Heart left ventricle (tissue), 16 donors: ENCODE results near the gene MYO5C. TPM values are rescaled to one million over a fixed set of nuclear protein-coding genes. Genes with fewer than 3 reads are reported as not detected.

Source experiments
- ATAC-seq, 4 donors: fragments of 200-7000 bp; cut with Tn5 transposase; one replicate each; pipeline ENCODE4 v1.9.1; 2020 to 2022; ENCODE audit warnings: moderate library complexity in 4 of 4, mild to moderate bottlenecking in 3 of 4, moderate number of reproducible peaks in 1 of 4
- DNase-seq, 5 donors: peaks; one replicate each; pipeline ENCODE4 v3.0.0-alpha.2; 2020
- H3K27ac ChIP-seq, 12 donors: fragments of 200-600 bp; sonication (generic) in 4 of 12; one replicate each; pipeline versions ENCODE4 v1.5.0 to v1.8.0; 2016 to 2022; ENCODE audit warnings: mild to moderate bottlenecking in 2 of 12
- H3K27me3 ChIP-seq, 9 donors: fragments of 200-600 bp; sonication (generic) in 2 of 9; one replicate each; pipeline versions ENCODE4 v1.5.1 to v1.8.0; 2016 to 2022; ENCODE audit warnings: mild to moderate bottlenecking in 3 of 9
- H3K36me3 ChIP-seq, 9 donors: fragments of 200-600 bp; sonication (generic) in 2 of 9; one replicate each; pipeline versions ENCODE4 v1.5.0 to v1.8.0; 2018 to 2022; ENCODE audit warnings: mild to moderate bottlenecking in 2 of 9
- H3K4me1 ChIP-seq, 12 donors: fragments of 200-600 bp; sonication (generic) in 4 of 12; one replicate each; pipeline versions ENCODE4 v1.5.0 to v1.8.0; 2016 to 2022; ENCODE audit warnings: mild to moderate bottlenecking in 3 of 12
- H3K4me3 ChIP-seq, 12 donors: fragments of 200-600 bp; sonication (generic) in 4 of 12; one replicate each; pipeline versions ENCODE4 v1.5.0 to v1.8.0; 2017 to 2022; ENCODE audit warnings: mild to moderate bottlenecking in 9 of 12, moderate library complexity in 4 of 12
- H3K9me3 ChIP-seq, 12 donors: fragments of 200-600 bp; sonication (generic) in 4 of 12; one replicate each; pipeline versions ENCODE4 v1.5.0 to v1.8.0; 2016 to 2022; ENCODE audit warnings: mild to moderate bottlenecking in 1 of 12
- POLR2A ChIP-seq, 2 donors: fragments of 450-650 bp; IDR thresholded peaks; one replicate each; pipeline ENCODE4 v1.6.1; 2017; ENCODE audit warnings: antibody characterized with exemption in 2 of 2, mild to moderate bottlenecking in 2 of 2, moderate library complexity in 2 of 2
- WGBS, 4 donors: extraction: QIAGEN DNeasy Blood & Tissue Kit in 2 of 4; methylation state at CpG; one replicate each; pipeline versions ENCODE4 v1.1.5 to v1.1.7; 2013 to 2018; 5-methylcytosine and 5-hydroxymethylcytosine counted together
- intact Hi-C, 10 donors: fragments of 100-400 bp; cut with DNase I; formaldehyde crosslinking; loops; one replicate each; pipeline versions ENCODE4 v1.11.1 to v1.14.2; 2022
- polyA plus RNA-seq, 2 donors: library from polyadenylated mRNA; stranded (reverse); fragments of 200-250 nt; gene quantifications; one replicate each; pipeline ENCODE4 v1.2.3, GENCODE V29; 2013
- total RNA-seq, 9 donors: library from RNA; depleted of rRNA in 2 of 9; stranded (reverse); fragments of >200 nt in 2 of 9; fragmentation: NEBNext Ultra II Directional in 3 of 9; extraction: Animal tissue kit (Norgen Biotek cat#: 25700) in 3 of 9; gene quantifications; one replicate each; pipeline versions ENCODE4 v1.1.0 to v1.2.4, GENCODE V29; 2016 to 2023
- TF ChIP-seq, protein P1 (sequence below), 12 donors: fragments of 200-600 bp; sonication (generic) in 4 of 12; IDR thresholded peaks; one replicate each; pipeline versions ENCODE4 v1.5.0 to v1.8.0; 2018 to 2022; ENCODE audit warnings: antibody characterized with exemption in 12 of 12, mild to moderate bottlenecking in 5 of 12
- donor health status: ischemic (EF 13 %, LVEDD 7.1; RV severe dilation, severe dysfunction).
- donor health status: healthy with polysubstance abuse.
- donor health status: DM: no; HTN: yes; CAD: no.
- donor health status: DM: no; HTN: no; CAD: no.
- donor health status: ischemic (EF 25% LVEDD 6.9; RV normal size, moderate dysfunction).
- donor health status: ischemic (EF 25% LVEDD 5.7; RV mildly dilated, moderate dysfunction).
- donor health status: healthy.
- donor health status: DM: yes; HTN: yes; CAD: no.
- donor health status: ischemic (EF 35%, LVEDD 5.7; RV mildly dilated, moderate dysfunction).
- donor health status: nonischemic (EF 11% LVEDD 7.7; RV severe dilation, severe dysfunction).
- donor health status: DM: yes; HTN: yes; CAD: no.
- donor health status: PGD.
- donor health status: ischemic (EF 29% LVEDD 5.4; RV normal size, mild dysfunction).
- donor health status: nonischemic (EF 23%, LVEDD 6.1; RV moderate dilation, normal function).

MYO5C gene
- total and polyA plus RNA-seq, 11 donors = 0.89 to 7.2 (median 2.3) TPM

DNA sequence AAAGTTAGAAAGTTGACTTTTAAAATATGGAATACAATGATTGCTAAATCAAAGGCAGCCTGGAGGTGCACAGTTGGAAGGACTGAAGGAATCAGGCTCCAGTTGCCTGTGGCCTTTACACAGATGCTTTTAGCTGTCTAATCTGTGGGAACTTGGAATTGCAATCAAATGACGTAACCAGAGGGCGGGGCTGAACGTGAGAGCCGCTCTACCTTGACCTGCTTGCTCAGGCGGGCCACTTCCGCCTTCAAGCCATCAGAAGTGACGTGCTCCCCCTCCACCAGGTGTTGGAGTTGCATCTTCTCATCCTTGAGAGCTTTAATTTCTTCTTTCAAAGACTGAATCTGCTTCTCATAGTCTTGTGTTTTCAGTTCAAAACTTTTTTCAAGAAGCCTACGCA lies 66.7 kb downstream of the MYO5C start:
- Histone ChIP-seq H3K4me3 (no peak overlapping the region), H3K4me1 (peaks cover 0 to 10% (median 0%) of the 10 kb centered on the region in 12 donors), H3K27ac (no peak overlapping the region), H3K9me3 (no peaks in the 10 kb centered on the region), H3K36me3 (peaks cover 0 to 12% (median 3%) of the 10 kb centered on the region in 9 donors), H3K27me3 (no peaks in the 10 kb centered on the region)
- 61 to 68% (median 64%) methylated on average over 8 of the region's 8 CpGs for WGBS, 4 donors
- TF ChIP-seq, protein P1, sequence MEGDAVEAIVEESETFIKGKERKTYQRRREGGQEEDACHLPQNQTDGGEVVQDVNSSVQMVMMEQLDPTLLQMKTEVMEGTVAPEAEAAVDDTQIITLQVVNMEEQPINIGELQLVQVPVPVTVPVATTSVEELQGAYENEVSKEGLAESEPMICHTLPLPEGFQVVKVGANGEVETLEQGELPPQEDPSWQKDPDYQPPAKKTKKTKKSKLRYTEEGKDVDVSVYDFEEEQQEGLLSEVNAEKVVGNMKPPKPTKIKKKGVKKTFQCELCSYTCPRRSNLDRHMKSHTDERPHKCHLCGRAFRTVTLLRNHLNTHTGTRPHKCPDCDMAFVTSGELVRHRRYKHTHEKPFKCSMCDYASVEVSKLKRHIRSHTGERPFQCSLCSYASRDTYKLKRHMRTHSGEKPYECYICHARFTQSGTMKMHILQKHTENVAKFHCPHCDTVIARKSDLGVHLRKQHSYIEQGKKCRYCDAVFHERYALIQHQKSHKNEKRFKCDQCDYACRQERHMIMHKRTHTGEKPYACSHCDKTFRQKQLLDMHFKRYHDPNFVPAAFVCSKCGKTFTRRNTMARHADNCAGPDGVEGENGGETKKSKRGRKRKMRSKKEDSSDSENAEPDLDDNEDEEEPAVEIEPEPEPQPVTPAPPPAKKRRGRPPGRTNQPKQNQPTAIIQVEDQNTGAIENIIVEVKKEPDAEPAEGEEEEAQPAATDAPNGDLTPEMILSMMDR (IDR thresholded peaks at IDR 0.05) = no peak
- no peak for TF ChIP-seq POLR2A (IDR thresholded peaks at IDR 0.05)
- no peak for DNase-seq
- ATAC-seq = no peak
- intact Hi-C loops = no loop called here

DNA sequence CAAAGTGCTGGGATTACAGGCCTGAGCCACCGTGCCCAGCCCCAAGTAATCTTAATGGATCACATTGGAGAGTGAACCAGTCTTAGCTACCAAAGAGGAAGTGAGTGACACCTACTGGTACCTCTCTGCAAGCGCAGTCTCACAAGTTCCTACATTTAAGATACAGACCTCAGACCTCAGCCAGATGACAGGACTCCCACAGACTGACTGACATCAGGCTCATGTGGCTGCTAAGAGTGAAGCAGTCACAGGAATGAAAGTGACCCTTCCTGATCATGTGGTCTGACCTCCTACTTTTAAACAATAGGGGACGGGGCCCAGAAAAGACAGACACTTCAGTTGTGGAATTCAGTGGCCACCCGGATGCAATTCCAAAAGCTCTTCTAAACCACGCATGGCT lies 68.1 kb downstream of the MYO5C start:
- intact Hi-C loops = no loop called here

DNA sequence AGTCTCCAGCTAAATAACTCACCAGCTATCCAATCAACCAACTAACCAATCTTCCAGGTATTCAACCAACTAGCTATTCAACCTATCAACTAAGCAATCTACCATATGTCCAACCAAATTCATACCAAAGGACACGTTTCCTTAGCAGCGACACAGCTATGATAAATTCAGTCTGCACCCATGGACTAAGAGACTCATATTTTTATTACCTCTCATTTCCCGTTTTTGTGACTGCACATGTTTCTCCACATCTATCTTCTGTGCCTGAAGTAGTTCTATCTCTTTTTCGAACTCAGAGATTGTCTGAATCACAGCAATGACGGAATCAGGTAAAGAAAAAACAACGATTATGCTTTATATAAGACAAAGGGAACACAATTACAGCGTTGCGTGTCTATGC lies 70.4 kb downstream of the MYO5C start:
- no peaks in the 10 kb centered on the region for H3K27me3 ChIP-seq
- WGBS, 4 donors = 86 to 95% (median 91%) methylated on average over 8 of the region's 8 CpGs
- TF ChIP-seq, protein P1 (IDR thresholded peaks at IDR 0.05) = no peak
- TF ChIP-seq POLR2A (IDR thresholded peaks at IDR 0.05) = no peak
- H3K27ac ChIP-seq = no peak overlapping the region
- peaks cover 0 to 15% (median 3%) of the 10 kb centered on the region in 9 donors for H3K36me3 ChIP-seq
- intact Hi-C loops = no loop called here
- no peaks in the 10 kb centered on the region for H3K9me3 ChIP-seq
- no peak overlapping the region for H3K4me3 ChIP-seq
- ATAC-seq (no peak), DNase-seq (no peak)
- peaks cover 0 to 2% (median 0%) of the 10 kb centered on the region in 12 donors for H3K4me1 ChIP-seq

More for the DNA sequence above, 68.1 kb downstream of the MYO5C start:
- no peak overlapping the region for H3K27ac ChIP-seq
- TF ChIP-seq, protein P1 (IDR thresholded peaks at IDR 0.05) = peak; percentile 59 to 83 (median 76)
- no peak for TF ChIP-seq POLR2A (IDR thresholded peaks at IDR 0.05)
- WGBS, 4 donors = 45 to 49% (median 48%) methylated on average over 5 of the region's 5 CpGs
- no peaks in the 10 kb centered on the region for H3K9me3 ChIP-seq
- H3K27me3 ChIP-seq = no peaks in the 10 kb centered on the region
- H3K36me3 ChIP-seq = peaks cover 0 to 15% (median 3%) of the 10 kb centered on the region in 9 donors
- ATAC-seq = peak; percentile 66 to 89 (median 85)
- H3K4me1 ChIP-seq = peaks cover 0 to 3% (median 0%) of the 10 kb centered on the region in 12 donors
- H3K4me3 ChIP-seq = no peak overlapping the region
- DNase-seq = peak in 4 of 5 donors; percentile 36 to 58 (median 54)

DNA sequence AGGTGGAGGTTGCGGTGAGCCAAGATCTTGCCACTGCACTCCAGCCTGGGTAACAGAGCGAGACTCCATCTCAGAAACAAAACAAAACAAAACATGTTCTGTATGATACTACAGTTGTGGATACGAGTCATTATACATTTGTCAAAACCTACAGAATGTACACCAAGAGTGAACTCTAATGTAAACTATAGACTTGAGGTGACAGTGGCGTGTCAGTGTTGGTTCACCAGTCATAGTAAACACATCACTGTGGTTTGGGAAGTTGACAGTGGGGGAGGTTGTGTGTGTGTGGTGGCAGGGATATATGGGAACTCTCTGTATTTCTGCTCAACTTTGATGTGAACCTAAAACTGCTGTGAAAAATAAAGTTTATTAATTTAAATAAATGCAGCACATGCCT lies 71.4 kb downstream of the MYO5C start:
- Histone ChIP-seq H3K27me3 (no peaks in the 10 kb centered on the region), H3K36me3 (peaks cover 0 to 15% (median 3%) of the 10 kb centered on the region in 9 donors), H3K4me3 (no peak overlapping the region), H3K27ac (no peak overlapping the region), H3K4me1 (peaks cover 0 to 2% (median 0%) of the 10 kb centered on the region in 12 donors), H3K9me3 (no peaks in the 10 kb centered on the region)
- TF ChIP-seq POLR2A (IDR thresholded peaks at IDR 0.05) = no peak
- TF ChIP-seq, protein P1 (IDR thresholded peaks at IDR 0.05) = no peak
- DNase-seq = no peak
- WGBS, 4 donors = 89 to 97% (median 95%) methylated on average over 4 of the region's 4 CpGs
- intact Hi-C loops = no loop called here
- ATAC-seq = no peak
